GM11168 (cell line): ENCODE measurements around the gene RALGDS.

Experiments
- in situ Hi-C: fragments of 300-500 bp; cut with MboI; formaldehyde crosslinking; loops from one replicate; pipeline ENCODE4 v1.12.0; 2022; ENCODE audit warnings: low sequenced_read_pairs; ENCODE audit not compliant: unreplicated experiment

The RALGDS gene

GRCh38 chr9:133059623-133060022 lies 61.4 kb downstream of the RALGDS start:
- in situ Hi-C loops, result no loop called here

- in situ Hi-C loops, result no loop called here
These were observed 62.3 kb downstream of the RALGDS start for GRCh38 chr9:133058550-133059320.

GRCh38 chr9:133058071-133058470 lies 63.0 kb downstream of the RALGDS start:
- in situ Hi-C loops, result no loop called here

- in situ Hi-C loops, result no loop called here
These were observed 63.5 kb downstream of the RALGDS start for GRCh38 chr9:133057553-133057952.

- in situ Hi-C loops, result no loop called here
These were observed 64.0 kb downstream of the RALGDS start for GRCh38 chr9:133057006-133057405.

GRCh38 chr9:133056533-133056932 lies 64.5 kb downstream of the RALGDS start:
- in situ Hi-C loops, result no loop called here

- in situ Hi-C loops, result no loop called here
These were observed 65.1 kb downstream of the RALGDS start for GRCh38 chr9:133055788-133056420.

- in situ Hi-C loops, result no loop called here
These were observed 66.1 kb downstream of the RALGDS start for GRCh38 chr9:133054966-133055365.

- in situ Hi-C loops, result no loop called here
These were observed 66.7 kb downstream of the RALGDS start for GRCh38 chr9:133054194-133054890.

- in situ Hi-C loops, result no loop called here
These were observed 69.0 kb downstream of the RALGDS start for GRCh38 chr9:133051966-133052539.

GRCh38 chr9:133051281-133051900 lies 69.6 kb downstream of the RALGDS start:
- in situ Hi-C loops, result no loop called here

- in situ Hi-C loops, result no loop called here
These were observed 70.3 kb downstream of the RALGDS start for GRCh38 chr9:133050781-133051180.

- in situ Hi-C loops, result no loop called here
These were observed 70.9 kb downstream of the RALGDS start for GRCh38 chr9:133050142-133050541.

GRCh38 chr9:133049043-133049442 lies 72.0 kb downstream of the RALGDS start:
- in situ Hi-C loops, result no loop called here

GRCh38 chr9:133048595-133048994 lies 72.4 kb downstream of the RALGDS start:
- in situ Hi-C loops, result no loop called here
